Activated CD4-positive, alpha-beta T cell treated with anti-CD3 and anti-CD28 coated beads for 36 hours (primary cell): ENCODE measurements around the gene TBXA2R. TPM values are rescaled to one million over a fixed set of nuclear protein-coding genes. Genes with fewer than 3 reads are reported as not detected.
"Not testable (repeated sequence)": the region's sequence is repeated elsewhere in the genome, so short reads cannot be mapped to it uniquely, and the experiment has no call there.

Experiments used
- ATAC-seq: fragments of 200-7000 bp; cut with Tn5 transposase; one replicate; pipeline ENCODE4 v1.10.0; 2021; ENCODE audit warnings: mild to moderate bottlenecking, moderate library complexity
- CTCF ChIA-PET: fragments of 350-600 bp; sonication (Branson Sonifier 250); formaldehyde crosslinking; loops from one replicate; lab custom pipeline; 2021; ENCODE audit warnings: antibody characterized with exemption; lab: Charles Lee
- POLR2A ChIA-PET: fragments of 350-600 bp; sonication (Branson Sonifier 250); formaldehyde crosslinking; loops from one replicate; lab custom pipeline; 2021; ENCODE audit warnings: antibody characterized with exemption, inconsistent platforms; lab: Charles Lee
- DNase-seq: peaks from one replicate; pipeline ENCODE4 v3.0.0-alpha.2; 2020
- H3K27ac Mint-ChIP-seq: one replicate; pipeline ENCODE4 v1.8.0; 2021; ENCODE audit warnings: mixed read lengths
- H3K27me3 Mint-ChIP-seq: one replicate; pipeline ENCODE4 v1.8.0; 2021; ENCODE audit warnings: mixed read lengths
- H3K36me3 Mint-ChIP-seq: one replicate; pipeline ENCODE4 v1.8.0; 2021; ENCODE audit warnings: low read depth, mixed read lengths
- H3K4me1 Mint-ChIP-seq: one replicate; pipeline ENCODE4 v1.8.0; 2021; ENCODE audit warnings: mixed read lengths
- H3K4me3 Mint-ChIP-seq: one replicate; pipeline ENCODE4 v1.8.0; 2021; ENCODE audit warnings: mild to moderate bottlenecking, moderate library complexity, mixed read lengths
- H3K9me3 Mint-ChIP-seq: one replicate; pipeline ENCODE4 v1.8.0; 2021; ENCODE audit warnings: low read depth, mixed read lengths
- intact Hi-C, 2 experiments: fragments of 100-400 bp; cut with DNase I in 1 of 2; cut with micrococcal nuclease in 1 of 2; formaldehyde crosslinking; loops; one replicate each; pipeline versions ENCODE4 v1.14.2 to v1.15.1; 2022 to 2024; cut with DNase I, micrococcal nuclease
- total RNA-seq, 2 experiments: library from RNA; stranded (reverse); gene quantifications; one replicate each; pipeline ENCODE4 v1.2.3, GENCODE V29; 2021

TBXA2R gene
- under 1 TPM; 0.64 to 0.72 TPM for total RNA-seq

DNA sequence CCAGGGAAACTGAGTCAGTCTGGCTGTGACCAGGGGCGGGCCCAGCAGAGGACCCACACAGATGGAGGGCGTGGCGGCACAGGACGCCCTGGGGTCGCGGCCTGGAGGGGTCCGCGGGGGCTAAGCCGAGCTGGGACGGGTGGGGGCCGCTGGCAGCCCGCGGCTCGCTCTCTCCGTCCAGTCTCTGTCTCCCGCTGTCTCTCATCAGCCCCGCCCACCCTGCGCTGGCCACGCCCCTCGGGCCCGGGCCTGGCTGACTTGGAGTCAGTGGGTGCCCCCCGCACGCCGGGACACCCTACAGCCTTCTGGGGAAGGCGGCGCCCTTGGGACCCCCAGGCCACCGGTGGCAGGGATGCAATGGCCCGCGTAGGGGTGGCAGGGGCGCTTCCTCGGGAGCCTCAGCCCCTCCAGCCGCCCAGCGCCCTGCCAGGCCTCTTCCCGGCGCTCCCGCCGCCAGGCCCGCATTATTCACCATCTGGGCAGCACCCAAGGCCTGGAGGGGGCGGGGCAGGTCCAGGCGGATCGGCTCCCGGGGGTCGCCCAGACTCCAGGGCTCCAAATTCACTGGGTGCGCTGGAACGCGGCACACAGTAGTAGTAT, at the start of gene TBXA2R:
Gene TBXA2R, minus strand, starts transcription at position 186 of the 600 bp plus-strand sequence. CDS start 6,241 bp downstream, outside the sequence.
- ChIA-PET CTCF (no interaction called here), POLR2A (no interaction called here)
- DNase-seq: peak; percentile 76
- Mint-ChIP-seq H3K4me3 (peak within 1 kb of the TSS; percentile 26), H3K27me3 (peaks cover 2% of the 10 kb centered on the region), H3K36me3 (peaks cover 3% of the 10 kb centered on the region), H3K4me1 (peaks cover 2% of the 10 kb centered on the region), H3K9me3 (no peaks in the 10 kb centered on the region), H3K27ac (no peak within 1 kb of the TSS)
- ATAC-seq: peak; percentile 43
- intact Hi-C loops: no loop called here

DNA sequence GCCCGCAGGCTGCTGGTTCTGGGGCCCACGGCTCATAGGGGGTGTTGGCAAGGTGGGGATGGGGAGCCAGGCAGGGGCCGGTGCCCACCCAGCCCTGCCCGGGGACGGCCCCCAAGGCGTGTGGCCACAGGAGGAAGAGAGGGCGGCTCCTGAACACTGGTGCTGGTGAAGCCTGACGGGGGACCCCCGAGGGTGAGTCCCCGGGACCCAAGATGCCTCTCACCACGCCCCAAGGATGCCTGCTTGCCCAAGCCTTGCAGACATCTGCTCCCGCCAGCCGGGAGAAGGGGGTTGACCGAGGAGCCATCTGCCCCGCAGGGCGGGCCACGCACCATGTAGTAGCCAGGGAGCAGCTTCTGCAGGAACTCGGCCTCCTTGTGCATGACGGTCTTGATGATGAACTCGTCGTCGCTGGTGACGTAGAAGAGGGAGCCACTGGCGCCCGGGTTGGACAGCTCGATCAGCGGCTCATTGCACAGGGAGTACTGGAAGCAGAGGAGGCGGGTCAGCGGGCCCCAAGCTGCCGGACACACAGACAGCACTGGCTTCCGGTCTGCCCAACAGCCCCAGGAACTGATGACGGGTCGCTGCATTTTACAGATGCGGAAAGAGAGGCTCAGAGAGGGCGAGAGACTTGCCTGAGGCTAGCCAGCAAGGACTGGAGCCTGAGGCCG, 49.5 kb upstream of the TBXA2R start:
- Mint-ChIP-seq H3K9me3 (no peaks in the 10 kb centered on the region), H3K4me3 (no peak overlapping the region), H3K27ac (no peak overlapping the region), H3K4me1 (no peaks in the 10 kb centered on the region), H3K36me3 (peaks cover 7% of the 10 kb centered on the region), H3K27me3 (no peaks in the 10 kb centered on the region)
- ATAC-seq (no peak), DNase-seq (no peak)
- ChIA-PET CTCF (interaction anchor here (0.6 to 0.7 kb wide), 2 partner anchors 8 to 56 kb away, joined by 3 read pairs; no protein-coding TSS in a partner anchor), POLR2A (interaction anchor here (0.6 kb wide), 1 partner anchor 464 kb away, joined by 4 read pairs; no protein-coding TSS in a partner anchor)
- intact Hi-C loops: no loop called here

GRCh38 chr19:3655402-3656072, 48.9 kb upstream of the TBXA2R start:
- Mint-ChIP-seq H3K27me3 (no peaks in the 10 kb centered on the region), H3K36me3 (peaks cover 5% of the 10 kb centered on the region), H3K4me3 (no peak overlapping the region), H3K9me3 (no peaks in the 10 kb centered on the region), H3K4me1 (no peaks in the 10 kb centered on the region), H3K27ac (no peak overlapping the region)
- ChIA-PET POLR2A (interaction anchor here (0.6 kb wide), 1 partner anchor 465 kb away, joined by 4 read pairs; no protein-coding TSS in a partner anchor), CTCF (interaction anchor here (1.4 kb wide), 1 partner anchor 64 kb away, joined by 3 read pairs; no protein-coding TSS in a partner anchor)
- intact Hi-C loops: no loop called here
- ATAC-seq: no peak
- DNase-seq: no peak

GRCh38 chr19:3653865-3654513, 47.3 kb upstream of the TBXA2R start:
- H3K27me3 Mint-ChIP-seq: no peaks in the 10 kb centered on the region
- ChIA-PET CTCF (interaction anchor here (0.7 to 1.4 kb wide), 2 partner anchors 45 to 62 kb away, joined by 3 to 4 read pairs; no protein-coding TSS in a partner anchor), POLR2A (no interaction called here)
- H3K4me1 Mint-ChIP-seq: no peaks in the 10 kb centered on the region
- intact Hi-C loops: no loop called here
- peak; percentile 51 for DNase-seq
- H3K36me3 Mint-ChIP-seq: peaks cover 5% of the 10 kb centered on the region
- no peak overlapping the region for H3K4me3 Mint-ChIP-seq
- H3K27ac Mint-ChIP-seq: no peak overlapping the region
- no peaks in the 10 kb centered on the region for H3K9me3 Mint-ChIP-seq
- ATAC-seq: no peak

DNA sequence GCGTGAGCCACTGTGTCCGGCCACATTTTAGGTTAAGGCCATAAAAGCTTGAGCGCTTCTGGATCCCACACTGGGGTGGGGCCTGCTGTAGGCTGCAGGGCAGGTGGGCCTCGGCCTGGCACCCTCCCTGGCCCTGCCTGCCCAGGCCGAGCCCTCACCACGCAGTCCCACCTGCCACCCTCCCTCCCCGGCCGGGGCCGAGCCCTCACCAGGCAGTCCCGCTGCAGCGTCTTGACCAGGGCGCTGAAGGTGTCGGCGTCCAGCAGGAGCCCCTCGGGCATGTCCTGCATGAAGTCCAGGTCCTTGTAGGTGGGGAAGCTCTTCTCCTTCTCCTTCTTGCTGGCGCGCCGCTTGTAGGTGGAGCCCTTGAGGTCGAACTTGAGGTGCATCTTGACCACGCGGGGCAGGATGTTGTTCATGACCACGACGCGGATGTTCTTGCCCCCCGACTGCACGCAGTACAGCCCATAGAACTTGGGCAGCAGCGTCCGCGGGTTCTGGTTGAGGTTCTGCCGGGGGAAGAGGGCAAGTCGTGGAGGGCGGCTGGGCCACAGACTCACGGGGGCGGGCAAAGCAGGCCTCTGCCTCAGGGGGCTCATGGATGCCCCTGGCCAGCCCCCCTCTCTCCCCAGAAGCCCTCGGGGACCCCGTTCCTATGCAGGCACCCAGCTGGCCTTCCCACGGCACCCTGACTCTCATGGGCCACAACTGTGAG, 46.6 kb upstream of the TBXA2R start:
- H3K27ac Mint-ChIP-seq: no peak overlapping the region
- intact Hi-C loops: no loop called here
- DNase-seq: no peak
- H3K4me3 Mint-ChIP-seq: no peak overlapping the region
- POLR2A ChIA-PET: no interaction called here
- H3K27me3 Mint-ChIP-seq: no peaks in the 10 kb centered on the region
- ATAC-seq: no peak
- peaks cover 5% of the 10 kb centered on the region for H3K36me3 Mint-ChIP-seq
- no peaks in the 10 kb centered on the region for H3K9me3 Mint-ChIP-seq
- CTCF ChIA-PET: no interaction called here
- H3K4me1 Mint-ChIP-seq: no peaks in the 10 kb centered on the region

DNA sequence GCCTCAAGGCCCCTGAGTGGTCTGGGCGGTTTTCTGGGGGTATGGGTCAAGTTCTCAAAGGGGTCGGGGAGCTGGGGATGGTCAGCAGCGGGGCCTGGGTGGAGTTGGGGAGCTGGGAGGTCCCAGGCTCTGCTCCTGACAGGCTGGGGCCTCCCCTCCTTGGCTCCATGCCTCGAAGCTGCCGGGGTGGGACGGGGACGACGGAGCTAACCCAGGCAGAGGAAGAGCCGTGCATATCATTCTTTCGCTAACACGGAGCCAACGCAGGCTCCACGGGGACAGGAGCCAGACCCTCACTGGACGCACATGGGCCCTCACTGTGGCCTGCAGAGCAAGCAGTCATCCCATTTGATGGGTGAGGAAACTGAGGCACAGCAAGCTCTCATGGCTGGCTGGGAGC, 45.7 kb upstream of the TBXA2R start:
- intact Hi-C loops: no loop called here
- H3K4me1 Mint-ChIP-seq: no peaks in the 10 kb centered on the region
- CTCF ChIA-PET: no interaction called here
- POLR2A ChIA-PET: no interaction called here
- H3K4me3 Mint-ChIP-seq: no peak overlapping the region
- peaks cover 4% of the 10 kb centered on the region for H3K36me3 Mint-ChIP-seq
- no peaks in the 10 kb centered on the region for H3K9me3 Mint-ChIP-seq
- ATAC-seq: no peak
- H3K27me3 Mint-ChIP-seq: no peaks in the 10 kb centered on the region
- H3K27ac Mint-ChIP-seq: no peak overlapping the region
- no peak for DNase-seq

DNA sequence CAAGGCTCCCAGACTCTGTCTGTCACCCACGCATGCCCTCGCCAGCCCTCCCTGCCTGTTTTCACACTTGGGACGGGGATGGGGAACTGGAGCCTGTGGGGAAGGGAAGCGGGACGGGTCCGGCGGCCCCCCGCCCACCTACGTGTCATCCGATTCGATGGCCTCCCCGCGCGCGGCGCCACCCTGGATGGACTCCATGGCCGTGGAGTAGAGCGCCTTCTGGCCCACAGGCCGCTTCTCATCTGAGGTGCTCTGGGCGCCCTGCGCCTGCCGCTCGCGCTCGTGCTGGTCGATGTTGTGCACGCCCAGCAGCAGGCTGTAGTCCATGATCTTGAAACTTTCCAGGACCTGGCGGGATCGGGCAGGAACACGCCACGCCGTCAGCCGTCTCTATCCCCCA, 45.0 kb upstream of the TBXA2R start:
- no peaks in the 10 kb centered on the region for H3K36me3 Mint-ChIP-seq
- ATAC-seq (no peak), DNase-seq (no peak)
- H3K27me3 Mint-ChIP-seq: no peaks in the 10 kb centered on the region
- H3K4me1 Mint-ChIP-seq: no peaks in the 10 kb centered on the region
- no peak overlapping the region for H3K27ac Mint-ChIP-seq
- no peaks in the 10 kb centered on the region for H3K9me3 Mint-ChIP-seq
- ChIA-PET POLR2A (no interaction called here), CTCF (no interaction called here)
- intact Hi-C loops: no loop called here
- no peak overlapping the region for H3K4me3 Mint-ChIP-seq

GRCh38 chr19:3649888-3650287, 43.2 kb upstream of the TBXA2R start:
- ChIA-PET POLR2A (no interaction called here), CTCF (no interaction called here)
- intact Hi-C loops: no loop called here
- no peaks in the 10 kb centered on the region for H3K36me3 Mint-ChIP-seq
- ATAC-seq (no peak), DNase-seq (no peak)
- no peaks in the 10 kb centered on the region for H3K27me3 Mint-ChIP-seq
- no peak overlapping the region for H3K4me3 Mint-ChIP-seq
- H3K27ac Mint-ChIP-seq: no peak overlapping the region
- no peaks in the 10 kb centered on the region for H3K9me3 Mint-ChIP-seq
- no peaks in the 10 kb centered on the region for H3K4me1 Mint-ChIP-seq

DNA sequence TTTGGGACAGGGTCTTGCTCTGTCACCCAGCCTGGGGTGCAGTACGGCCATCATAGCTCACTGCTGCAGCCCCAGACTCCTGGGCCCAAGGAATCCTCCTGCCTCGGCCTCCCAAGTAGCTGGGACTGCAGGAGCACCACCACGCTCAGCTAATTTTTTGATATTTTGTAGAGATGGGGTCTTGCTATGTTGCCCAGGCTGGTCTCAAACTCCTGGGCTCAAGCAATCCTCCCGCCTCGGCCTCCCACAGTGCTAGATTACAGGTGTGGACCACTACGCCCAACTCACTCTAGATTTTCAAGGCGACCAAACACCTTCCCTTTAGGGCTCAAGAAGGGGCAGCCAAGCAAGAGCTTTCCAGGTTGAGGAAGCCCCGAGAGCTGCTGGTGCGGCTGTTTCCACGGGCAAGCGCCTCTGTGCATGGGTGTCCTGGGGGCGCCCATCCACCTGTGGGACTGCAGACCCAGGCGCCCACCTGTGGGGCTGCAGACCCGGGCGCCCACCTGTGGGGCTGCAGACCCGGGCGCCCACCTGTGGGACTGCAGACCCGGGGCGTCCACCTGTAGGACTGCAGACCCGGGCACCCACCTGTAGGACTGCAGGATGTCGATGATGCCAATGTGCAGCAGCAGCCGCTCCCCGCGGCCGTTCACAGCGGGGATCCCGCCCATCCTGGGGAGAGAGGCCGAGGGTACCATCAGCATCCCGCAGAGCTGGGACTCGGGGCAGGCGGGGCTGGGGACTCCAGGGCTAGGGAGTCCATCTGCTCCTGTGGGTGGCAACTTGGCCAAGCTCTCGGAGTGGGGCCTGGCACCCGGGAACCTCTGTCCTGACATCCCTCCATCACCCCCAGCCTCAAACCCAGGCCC, 41.6 kb upstream of the TBXA2R start:
- POLR2A ChIA-PET: no interaction called here
- Mint-ChIP-seq H3K9me3 (no peaks in the 10 kb centered on the region), H3K4me1 (no peaks in the 10 kb centered on the region), H3K4me3 (no peak overlapping the region), H3K36me3 (no peaks in the 10 kb centered on the region), H3K27ac (no peak overlapping the region), H3K27me3 (no peaks in the 10 kb centered on the region)
- CTCF ChIA-PET: interaction anchor here (0.5 to 0.7 kb wide), 3 partner anchors 8 to 463 kb away, joined by 3 read pairs; partner anchors contain the start of gene NCLN
- intact Hi-C loops: no loop called here
- DNase-seq (no peak), ATAC-seq (no peak)

GRCh38 chr19:3647102-3647501, 40.4 kb upstream of the TBXA2R start:
- intact Hi-C loops, H3K27me3 Mint-ChIP-seq, DNase-seq, ATAC-seq, H3K9me3 Mint-ChIP-seq, H3K4me3 Mint-ChIP-seq, CTCF ChIA-PET, POLR2A ChIA-PET, H3K36me3 Mint-ChIP-seq, H3K27ac Mint-ChIP-seq, H3K4me1 Mint-ChIP-seq: not testable (repeated sequence)
